Glutamatergic neuron (in vitro differentiated cells): ENCODE measurements around the gene TNS1. TPM values are rescaled to one million over a fixed set of nuclear protein-coding genes. Genes with fewer than 3 reads are reported as not detected.

Experiments
- DNase-seq: peaks from one replicate; pipeline ENCODE4 v3.0.0; 2022
- H3K27ac Mint-ChIP-seq: one replicate; pipeline ENCODE4 v1.8.0; 2020; ENCODE audit warnings: mild to moderate bottlenecking, mixed read lengths, inconsistent platforms; ENCODE audit not compliant: unreplicated experiment
- H3K27me3 Mint-ChIP-seq: one replicate; pipeline ENCODE4 v1.8.0; 2020; ENCODE audit warnings: mild to moderate bottlenecking, moderate library complexity, mixed read lengths, inconsistent platforms; ENCODE audit not compliant: unreplicated experiment
- H3K36me3 Mint-ChIP-seq: one replicate; pipeline ENCODE4 v1.8.0; 2020; ENCODE audit warnings: mild to moderate bottlenecking, mixed read lengths, inconsistent platforms; ENCODE audit not compliant: unreplicated experiment
- H3K4me1 Mint-ChIP-seq: one replicate; pipeline ENCODE4 v1.8.0; 2020; ENCODE audit warnings: mild to moderate bottlenecking, low read depth, mixed read lengths, inconsistent platforms; ENCODE audit not compliant: unreplicated experiment
- H3K4me3 Mint-ChIP-seq: one replicate; pipeline ENCODE4 v1.8.0; 2020; ENCODE audit warnings: mild to moderate bottlenecking, mixed read lengths, inconsistent platforms; ENCODE audit not compliant: unreplicated experiment
- H3K9me3 Mint-ChIP-seq: one replicate; pipeline ENCODE4 v1.8.0; 2020; ENCODE audit warnings: mild to moderate bottlenecking, moderate library complexity, mixed read lengths, inconsistent platforms; ENCODE audit not compliant: unreplicated experiment
- CTCF ChIP-seq: fragments of 200-600 bp; sonication (generic); IDR thresholded peaks from one replicate; pipeline ENCODE4 v1.5.0; 2021; ENCODE audit not compliant: partially characterized antibody, unreplicated experiment
- total RNA-seq: library from RNA; stranded (reverse); fragmentation: NEBNext Ultra II Directional; extraction: Animal tissue kit (Norgen Biotek cat#: 25700); gene quantifications from one replicate; pipeline ENCODE4 v1.2.1, GENCODE V29; 2021; ENCODE audit not compliant: unreplicated experiment

Gene TNS1
- total RNA-seq, 1 donor from 2014 or later = 3.2 TPM

GRCh38 chr2:217935235-217935879, 67.4 kb downstream of the TNS1 start:
- H3K27me3 Mint-ChIP-seq = peaks cover 13% of the 10 kb centered on the region
- no peak overlapping the region for H3K4me3 Mint-ChIP-seq
- no peak for DNase-seq
- H3K36me3 Mint-ChIP-seq = peaks cover 4% of the 10 kb centered on the region
- H3K27ac Mint-ChIP-seq = no peak overlapping the region
- peaks cover 33% of the 10 kb centered on the region for H3K4me1 Mint-ChIP-seq
- H3K9me3 Mint-ChIP-seq = peaks cover 3% of the 10 kb centered on the region
- TF ChIP-seq CTCF = no peak

GRCh38 chr2:217934321-217935131, 68.3 kb downstream of the TNS1 start:
- DNase-seq = no peak
- Mint-ChIP-seq H3K4me3 (no peak overlapping the region), H3K4me1 (peaks cover 33% of the 10 kb centered on the region), H3K27ac (peak overlapping the region; percentile 89), H3K27me3 (peaks cover 17% of the 10 kb centered on the region), H3K9me3 (peaks cover 3% of the 10 kb centered on the region), H3K36me3 (peaks cover 4% of the 10 kb centered on the region)
- no peak for TF ChIP-seq CTCF

DNA sequence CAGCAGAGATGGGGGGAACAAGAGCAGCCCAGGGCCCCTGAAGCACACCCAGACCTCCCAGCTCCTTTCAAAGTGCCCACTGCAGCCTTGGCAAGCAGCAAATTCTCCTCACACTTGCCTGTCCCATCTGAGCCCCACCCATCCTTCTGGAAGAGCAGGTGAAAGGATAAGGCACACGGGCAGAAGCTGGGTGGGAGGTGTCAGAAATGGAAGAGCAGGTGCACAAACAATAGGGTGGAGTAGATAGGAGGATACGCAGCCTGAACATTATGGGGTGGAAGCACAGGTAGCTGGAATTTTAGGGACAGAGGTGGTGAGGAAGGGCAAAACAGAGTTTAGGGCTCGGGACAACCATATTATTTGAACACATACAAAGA, 69.2 kb downstream of the TNS1 start:
- no peak for TF ChIP-seq CTCF
- Mint-ChIP-seq H3K4me3 (peak overlapping the region; percentile 35), H3K4me1 (peaks cover 33% of the 10 kb centered on the region), H3K27ac (peak overlapping the region; percentile 89), H3K9me3 (peaks cover 1% of the 10 kb centered on the region), H3K27me3 (peaks cover 21% of the 10 kb centered on the region), H3K36me3 (peaks cover 4% of the 10 kb centered on the region)
- DNase-seq = no peak

GRCh38 chr2:217932803-217933616, 69.8 kb downstream of the TNS1 start:
- H3K4me3 Mint-ChIP-seq = peak overlapping the region; percentile 20

More at GRCh38 chr2:217932803-217933616, 69.8 kb downstream of the TNS1 start:
- Mint-ChIP-seq H3K27ac (peak overlapping the region; percentile 89), H3K9me3 (peaks cover 1% of the 10 kb centered on the region), H3K27me3 (peaks cover 21% of the 10 kb centered on the region), H3K36me3 (peaks cover 4% of the 10 kb centered on the region), H3K4me1 (peaks cover 33% of the 10 kb centered on the region)
- no peak for TF ChIP-seq CTCF
- DNase-seq = peak; percentile 66
